Bronchial epithelial cell (primary cell): ENCODE data around the gene DDX51. TPM values are rescaled to one million over a fixed set of nuclear protein-coding genes. Genes with fewer than 3 reads are reported as not detected.

Source experiments
- DNase-seq: peaks from one replicate; pipeline ENCODE4 v3.0.0-alpha.2; 2010; ENCODE audit warnings: low read depth
- FAIRE-seq: peaks from 2 replicates; lab custom pipeline; 2011; peaks lifted over from hg19 to GRCh38; lab: Jason Lieb, UNC
- H3K27me3 ChIP-seq: 2 replicates; pipeline ENCODE4 v1.5.1; 2011; ENCODE audit warnings: low read length; ENCODE audit not compliant: control insufficient read depth, insufficient read depth
- H3K36me3 ChIP-seq: 2 replicates; pipeline ENCODE4 v1.5.1; 2011; ENCODE audit warnings: low read length; ENCODE audit not compliant: control insufficient read depth, insufficient read depth
- H3K4me3 ChIP-seq: 2 replicates; pipeline ENCODE4 v1.5.1; 2011; ENCODE audit warnings: mild to moderate bottlenecking, low read depth, low read length, control low read depth
- total RNA-seq: library from RNA; depleted of rRNA; stranded (reverse); fragments of >200 nt; gene quantifications from 2 replicates; pipeline ENCODE4 v1.2.1, GENCODE V29; 2014
- TF ChIP-seq, protein P1 (sequence below): IDR thresholded peaks from 2 replicates; pipeline ENCODE4 v1.5.1; 2011; ENCODE audit warnings: mild to moderate bottlenecking, moderate library complexity, low read length, control low read depth, inconsistent platforms; ENCODE audit not compliant: insufficient read depth, severe bottlenecking

The DDX51 gene
- total RNA-seq, 1 donor from 2014 or later, result 10.0 TPM

- no peaks in the 10 kb centered on the region for H3K27me3 ChIP-seq
- H3K4me3 ChIP-seq, result peak overlapping the region; percentile 55
- FAIRE-seq (no peak), DNase-seq (peak; percentile 77)
- no peaks in the 10 kb centered on the region for H3K36me3 ChIP-seq
- TF ChIP-seq, protein P1, sequence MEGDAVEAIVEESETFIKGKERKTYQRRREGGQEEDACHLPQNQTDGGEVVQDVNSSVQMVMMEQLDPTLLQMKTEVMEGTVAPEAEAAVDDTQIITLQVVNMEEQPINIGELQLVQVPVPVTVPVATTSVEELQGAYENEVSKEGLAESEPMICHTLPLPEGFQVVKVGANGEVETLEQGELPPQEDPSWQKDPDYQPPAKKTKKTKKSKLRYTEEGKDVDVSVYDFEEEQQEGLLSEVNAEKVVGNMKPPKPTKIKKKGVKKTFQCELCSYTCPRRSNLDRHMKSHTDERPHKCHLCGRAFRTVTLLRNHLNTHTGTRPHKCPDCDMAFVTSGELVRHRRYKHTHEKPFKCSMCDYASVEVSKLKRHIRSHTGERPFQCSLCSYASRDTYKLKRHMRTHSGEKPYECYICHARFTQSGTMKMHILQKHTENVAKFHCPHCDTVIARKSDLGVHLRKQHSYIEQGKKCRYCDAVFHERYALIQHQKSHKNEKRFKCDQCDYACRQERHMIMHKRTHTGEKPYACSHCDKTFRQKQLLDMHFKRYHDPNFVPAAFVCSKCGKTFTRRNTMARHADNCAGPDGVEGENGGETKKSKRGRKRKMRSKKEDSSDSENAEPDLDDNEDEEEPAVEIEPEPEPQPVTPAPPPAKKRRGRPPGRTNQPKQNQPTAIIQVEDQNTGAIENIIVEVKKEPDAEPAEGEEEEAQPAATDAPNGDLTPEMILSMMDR, result no peak
These were observed 45.4 kb upstream of the DDX51 start for GRCh38 chr12:132189378-132190011.

GRCh38 chr12:132188916-132189325, 44.8 kb upstream of the DDX51 start:
- TF ChIP-seq, protein P1, result no peak
- H3K36me3 ChIP-seq, result no peaks in the 10 kb centered on the region
- H3K4me3 ChIP-seq, result peak overlapping the region; percentile 55
- DNase-seq (no peak), FAIRE-seq (no peak)
- no peaks in the 10 kb centered on the region for H3K27me3 ChIP-seq

- Histone ChIP-seq H3K27me3 (no peaks in the 10 kb centered on the region), H3K4me3 (no peak overlapping the region), H3K36me3 (no peaks in the 10 kb centered on the region)
- FAIRE-seq, result no peak
- TF ChIP-seq, protein P1, result no peak
- DNase-seq, result no peak
These were observed 44.4 kb upstream of the DDX51 start for GRCh38 chr12:132188451-132188901.

DNA sequence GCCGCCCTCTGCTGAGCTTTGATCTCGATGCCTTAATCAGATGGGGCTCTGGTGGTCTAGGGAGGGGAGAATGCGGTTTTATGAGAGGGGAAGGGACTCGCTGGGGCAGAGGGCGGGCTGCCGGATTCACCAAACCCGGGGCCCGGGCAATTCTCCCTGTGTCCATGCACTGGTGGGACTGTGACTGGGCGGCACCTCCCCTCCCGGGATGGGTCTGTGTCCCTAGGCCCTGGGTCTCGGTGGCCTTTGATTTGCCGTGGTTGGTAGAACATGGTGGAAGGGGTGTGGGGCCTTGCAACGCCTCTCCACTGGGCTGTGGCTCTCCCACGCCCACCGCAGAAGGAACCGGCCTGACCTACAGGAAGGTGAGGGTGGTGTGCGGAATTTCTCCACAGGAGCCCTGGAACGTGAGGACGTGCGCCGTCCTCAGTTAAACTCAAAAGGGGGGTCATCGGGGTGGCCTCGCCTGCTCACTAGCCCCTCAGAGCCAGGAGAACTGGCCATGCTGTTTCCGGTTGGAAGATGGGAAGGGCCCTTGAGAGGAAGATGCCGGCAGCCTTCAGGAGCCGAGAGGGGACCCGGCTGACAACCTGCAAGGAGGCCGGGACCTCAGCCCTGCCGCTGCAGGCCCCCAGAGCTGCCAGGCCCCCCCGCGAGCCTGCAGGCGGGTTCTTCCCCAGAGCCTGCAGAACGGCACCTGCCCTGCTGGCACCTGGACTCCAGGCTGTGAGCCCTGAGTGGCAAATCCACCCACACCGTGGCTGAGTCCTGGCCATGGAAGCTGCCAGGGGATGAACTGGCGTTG, 43.7 kb upstream of the DDX51 start:
- H3K36me3 ChIP-seq, result no peaks in the 10 kb centered on the region
- TF ChIP-seq, protein P1, result no peak
- H3K4me3 ChIP-seq, result no peak overlapping the region
- H3K27me3 ChIP-seq, result no peaks in the 10 kb centered on the region
- DNase-seq (no peak), FAIRE-seq (no peak)

GRCh38 chr12:132186857-132187620, 42.9 kb upstream of the DDX51 start:
- Histone ChIP-seq H3K27me3 (no peaks in the 10 kb centered on the region), H3K36me3 (no peaks in the 10 kb centered on the region), H3K4me3 (no peak overlapping the region)
- TF ChIP-seq, protein P1, result no peak
- no peak for DNase-seq
- FAIRE-seq, result no peak
